22Rv1 (cell line): Measurements from ENCODE around the gene SDSL.

ENCODE experiments used
- ZFX ChIP-seq: fragments of 450-650 bp; IDR thresholded peaks from 2 replicates; pipeline ENCODE4 v1.6.1; 2017; ENCODE audit warnings: antibody characterized with exemption, borderline replicate concordance
- TF ChIP-seq, protein P1 (sequence below): fragments of 450-650 bp; IDR thresholded peaks from 2 replicates; pipeline ENCODE4 v1.5.1; 2017; ENCODE audit warnings: mild to moderate bottlenecking

DNA sequence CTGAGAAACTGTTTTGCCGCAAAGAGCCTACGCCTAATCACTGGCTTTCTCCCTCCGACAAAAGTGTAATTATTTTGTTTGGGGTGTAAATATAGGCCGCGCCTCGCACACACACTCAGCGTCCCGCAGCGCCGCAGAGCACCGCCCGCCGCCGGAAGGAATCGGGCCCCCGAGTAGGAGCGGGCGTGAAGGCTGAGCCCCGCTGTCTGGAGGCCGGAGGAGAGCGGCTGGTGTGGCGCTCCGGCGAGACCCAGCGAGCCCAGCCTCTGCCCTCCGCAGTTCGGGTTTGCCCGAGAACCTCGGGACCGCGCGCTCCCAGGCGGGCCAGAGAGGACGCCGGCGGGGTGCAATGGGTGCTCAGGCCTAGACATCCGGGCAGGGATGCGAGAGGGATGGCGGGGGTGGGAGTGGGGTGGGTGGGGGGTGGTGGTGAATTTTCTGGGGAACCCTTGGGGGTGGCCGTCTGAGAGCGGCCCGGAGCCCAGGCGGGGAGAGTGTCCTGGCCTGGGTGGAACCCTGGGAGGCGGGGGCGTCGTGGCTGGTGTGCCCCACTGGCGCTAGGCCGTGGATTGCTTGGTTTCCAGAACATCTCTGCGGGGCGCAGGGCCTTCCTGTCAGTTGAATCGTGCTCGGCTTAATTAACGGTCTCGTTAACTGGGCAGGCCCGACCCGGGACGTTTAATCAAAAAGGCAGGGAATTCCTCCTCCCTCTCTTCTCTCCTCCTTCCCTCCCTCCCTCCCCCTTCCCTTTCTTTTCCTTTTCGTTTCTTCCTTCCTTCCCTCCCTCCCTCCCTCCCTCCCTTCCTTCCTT lies 54.2 kb downstream of the SDSL start:
- TF ChIP-seq, protein P1, sequence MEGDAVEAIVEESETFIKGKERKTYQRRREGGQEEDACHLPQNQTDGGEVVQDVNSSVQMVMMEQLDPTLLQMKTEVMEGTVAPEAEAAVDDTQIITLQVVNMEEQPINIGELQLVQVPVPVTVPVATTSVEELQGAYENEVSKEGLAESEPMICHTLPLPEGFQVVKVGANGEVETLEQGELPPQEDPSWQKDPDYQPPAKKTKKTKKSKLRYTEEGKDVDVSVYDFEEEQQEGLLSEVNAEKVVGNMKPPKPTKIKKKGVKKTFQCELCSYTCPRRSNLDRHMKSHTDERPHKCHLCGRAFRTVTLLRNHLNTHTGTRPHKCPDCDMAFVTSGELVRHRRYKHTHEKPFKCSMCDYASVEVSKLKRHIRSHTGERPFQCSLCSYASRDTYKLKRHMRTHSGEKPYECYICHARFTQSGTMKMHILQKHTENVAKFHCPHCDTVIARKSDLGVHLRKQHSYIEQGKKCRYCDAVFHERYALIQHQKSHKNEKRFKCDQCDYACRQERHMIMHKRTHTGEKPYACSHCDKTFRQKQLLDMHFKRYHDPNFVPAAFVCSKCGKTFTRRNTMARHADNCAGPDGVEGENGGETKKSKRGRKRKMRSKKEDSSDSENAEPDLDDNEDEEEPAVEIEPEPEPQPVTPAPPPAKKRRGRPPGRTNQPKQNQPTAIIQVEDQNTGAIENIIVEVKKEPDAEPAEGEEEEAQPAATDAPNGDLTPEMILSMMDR: no peak
- TF ChIP-seq ZFX: no peak
